HG03103 (cell line): ENCODE measurements around the gene AMOTL1.
"Not testable (repeated sequence)": the region's sequence is repeated elsewhere in the genome, so short reads cannot be mapped to it uniquely, and the experiment has no call there.

ENCODE experiments used
- ATAC-seq: cut with Tn5 transposase; IDR thresholded peaks from one replicate; pipeline ENCODE4 v1.9.1; 2021; ENCODE audit warnings: low read depth; ENCODE audit not compliant: unreplicated experiment

AMOTL1 gene

DNA sequence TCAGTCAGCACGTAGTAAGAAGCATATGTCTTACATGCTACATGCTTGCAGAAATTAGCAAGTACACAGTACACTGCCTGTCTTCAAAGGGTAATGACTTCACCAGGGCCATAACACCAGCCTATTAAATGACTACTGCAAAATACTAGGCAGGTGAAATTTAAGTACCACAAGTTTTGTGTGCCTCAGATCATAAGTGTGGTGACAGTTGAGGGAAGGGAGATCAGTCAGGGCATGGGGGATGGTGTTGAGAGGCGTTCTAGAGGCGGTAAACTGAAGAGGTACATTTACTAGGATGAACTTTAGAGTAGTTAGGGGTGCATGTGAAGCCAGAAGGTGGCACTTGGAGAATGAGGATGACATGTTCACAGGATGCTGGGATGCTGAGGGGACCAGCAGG lies 22.0 kb downstream of the AMOTL1 start:
- ATAC-seq = no peak

DNA sequence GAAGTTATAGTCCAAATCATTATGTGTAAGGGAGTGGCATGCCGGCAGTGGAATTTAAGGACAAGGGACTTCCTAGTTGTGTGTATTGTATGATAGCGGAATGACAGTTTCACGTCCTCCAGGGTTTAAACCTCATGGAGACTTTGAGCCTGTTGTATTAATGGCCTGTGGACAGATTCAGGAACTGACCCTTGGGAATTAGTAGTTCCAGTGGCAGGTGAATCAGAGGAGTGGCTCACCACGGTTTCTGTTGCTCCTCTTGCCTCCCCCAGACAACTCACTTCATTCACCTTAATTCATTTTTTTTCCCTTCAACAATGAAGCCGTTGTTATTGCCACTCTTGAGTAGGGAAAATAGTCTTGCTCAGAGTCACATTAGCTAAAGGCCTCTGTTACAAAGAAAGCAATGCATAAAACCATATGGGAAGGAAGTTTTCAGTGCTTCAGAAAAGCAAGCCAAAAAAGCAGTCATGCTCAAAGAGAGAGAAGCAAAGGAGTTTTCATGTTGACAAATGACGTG lies 22.6 kb downstream of the AMOTL1 start:
- no peak for ATAC-seq

DNA sequence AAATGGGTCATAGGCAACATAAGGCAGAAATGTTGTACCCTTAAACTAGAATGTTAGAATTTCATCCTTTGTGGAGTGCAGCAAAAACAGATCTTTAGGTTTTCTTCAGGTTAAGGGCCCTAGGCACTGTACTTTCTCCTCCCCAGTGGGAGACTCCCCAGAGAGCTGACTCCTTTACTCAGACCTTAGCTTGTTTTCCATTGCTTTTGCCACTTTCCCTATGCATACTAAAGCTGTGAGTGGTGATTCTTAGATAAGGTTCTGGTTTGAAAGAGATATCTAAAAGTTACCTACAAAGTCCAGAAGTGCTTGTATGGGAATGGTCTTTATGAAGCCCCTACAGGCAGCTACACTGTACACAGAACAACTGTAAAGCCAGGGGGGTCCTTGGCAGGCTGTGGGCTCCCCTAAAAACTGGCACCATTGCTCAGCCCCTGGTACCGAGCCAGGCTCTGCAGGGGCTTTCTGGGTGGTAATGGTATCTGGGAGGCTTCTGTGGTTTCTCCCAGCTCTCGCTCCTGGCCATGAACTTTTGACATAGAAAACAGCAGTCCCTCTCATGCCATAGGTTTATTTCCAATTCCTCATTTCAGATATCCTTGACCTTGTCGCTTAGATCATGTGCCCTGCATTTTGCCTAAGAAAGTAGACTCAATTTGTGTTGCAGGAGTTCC lies 23.2 kb downstream of the AMOTL1 start:
- ATAC-seq = no peak

DNA sequence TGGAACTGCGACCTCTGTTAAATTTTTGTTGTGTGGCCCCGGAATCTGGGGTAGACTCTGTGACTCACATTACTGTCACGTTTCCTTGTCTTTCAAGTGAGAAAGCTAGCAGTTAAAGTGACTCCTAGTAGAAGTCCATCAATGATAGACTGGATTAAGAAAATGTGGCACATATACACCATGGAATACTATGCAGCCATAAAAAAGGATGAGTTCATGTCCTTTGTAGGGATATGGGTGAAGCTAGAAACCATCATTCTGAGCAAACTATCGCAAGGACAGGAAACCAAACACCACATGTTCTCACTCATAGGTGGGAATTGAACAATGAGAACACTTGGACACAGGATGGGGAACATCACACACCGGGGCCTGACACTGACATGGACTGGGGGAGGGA lies 23.8 kb downstream of the AMOTL1 start:
- ATAC-seq = not testable (repeated sequence)

DNA sequence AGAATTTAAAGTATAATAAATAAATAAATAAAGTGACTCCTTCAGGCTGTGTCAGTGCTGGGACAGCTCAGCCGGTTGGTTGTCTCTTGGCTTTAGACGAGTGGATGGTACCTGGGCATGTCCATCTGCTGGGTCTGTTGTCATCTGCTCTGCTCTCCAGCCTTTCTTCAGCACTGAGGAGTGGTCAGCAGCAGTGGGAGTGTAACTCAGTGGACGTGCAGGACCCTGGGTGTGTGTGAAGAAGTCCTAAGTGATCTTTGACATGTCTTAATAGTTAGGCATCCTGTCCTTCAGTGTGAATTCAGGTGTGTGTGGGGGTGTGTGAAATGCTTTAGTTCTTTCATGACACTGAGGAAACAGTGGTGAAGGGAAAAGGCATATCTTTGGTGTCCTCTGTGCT lies 24.3 kb downstream of the AMOTL1 start:
- no peak for ATAC-seq

DNA sequence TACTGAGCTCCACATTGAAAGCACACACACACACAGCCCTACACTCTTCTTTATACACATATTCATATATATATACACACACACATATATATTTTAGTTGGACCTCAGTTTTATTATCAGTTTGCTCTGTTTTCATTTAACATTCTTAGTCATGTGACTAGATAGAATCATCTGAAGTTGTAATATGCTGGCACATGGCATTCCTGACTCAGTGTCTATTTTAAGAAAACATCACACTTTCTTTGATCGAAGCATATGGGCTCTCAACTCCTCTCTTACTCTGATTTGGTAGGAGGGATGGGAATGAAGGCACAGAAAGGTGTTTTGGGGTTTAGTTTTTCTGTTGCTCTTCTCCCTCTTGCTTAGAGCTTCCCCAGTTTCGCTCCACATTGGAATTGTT lies 24.8 kb downstream of the AMOTL1 start:
- ATAC-seq = no peak

DNA sequence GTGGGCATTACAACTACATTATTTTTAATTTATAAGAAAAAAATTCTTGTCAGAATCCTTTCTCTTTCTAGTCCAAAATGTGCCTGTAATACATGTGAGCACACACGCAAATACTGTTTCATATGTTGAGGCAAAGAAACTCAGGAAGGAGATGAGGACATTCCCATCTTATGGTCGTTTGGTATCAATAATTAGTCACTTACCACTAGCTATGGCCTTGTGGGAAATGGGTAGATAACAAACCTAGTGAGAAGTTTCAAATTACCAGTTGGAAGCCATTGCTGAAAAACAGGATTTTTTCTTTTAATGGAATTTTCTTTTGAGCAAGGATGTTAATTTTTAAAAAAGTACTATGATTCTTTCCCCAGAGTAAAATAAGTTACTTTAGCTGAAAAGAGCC lies 25.7 kb downstream of the AMOTL1 start:
- ATAC-seq = no peak

DNA sequence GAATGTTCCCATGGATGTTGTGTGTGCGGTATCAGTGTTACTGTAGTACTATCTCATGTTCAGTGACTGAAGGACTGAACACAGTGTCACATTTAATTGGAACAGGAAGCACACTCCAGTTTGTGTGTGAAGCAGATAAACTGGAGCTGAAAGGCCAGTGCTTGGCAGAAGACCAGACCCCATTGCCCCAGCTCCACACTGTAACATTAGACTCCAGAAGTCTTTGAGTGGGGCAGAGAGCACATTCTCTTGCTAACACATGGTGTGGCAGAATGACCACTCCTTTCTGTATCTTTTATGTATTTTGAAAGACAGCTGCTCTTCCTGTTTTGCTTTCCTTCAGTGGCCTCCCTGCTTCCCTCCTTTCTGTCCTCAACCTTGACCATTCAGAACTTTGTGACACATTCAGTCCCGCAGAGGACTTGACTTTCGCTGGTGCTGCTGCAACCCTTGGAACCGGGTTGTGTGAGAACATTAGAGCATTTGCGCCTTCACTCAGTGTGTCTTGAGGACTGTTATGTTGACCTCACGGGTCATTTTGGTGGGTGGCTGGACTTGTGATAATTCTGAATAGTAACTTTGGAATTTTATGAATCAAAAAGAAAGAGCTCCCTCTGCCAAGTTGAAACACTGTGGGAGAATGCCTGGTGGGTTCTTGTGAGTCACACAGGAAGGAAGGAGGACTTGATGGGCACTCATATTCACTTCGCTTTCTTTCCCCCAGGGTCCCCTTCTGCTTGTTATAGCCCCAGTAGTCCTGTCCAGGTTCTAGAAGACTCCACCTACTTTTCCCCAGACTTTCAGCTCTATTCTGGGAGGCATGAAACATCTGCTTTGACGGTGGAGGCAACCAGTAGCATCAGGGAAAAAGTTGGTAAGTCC lies 26.4 kb downstream of the AMOTL1 start:
- no peak for ATAC-seq

DNA sequence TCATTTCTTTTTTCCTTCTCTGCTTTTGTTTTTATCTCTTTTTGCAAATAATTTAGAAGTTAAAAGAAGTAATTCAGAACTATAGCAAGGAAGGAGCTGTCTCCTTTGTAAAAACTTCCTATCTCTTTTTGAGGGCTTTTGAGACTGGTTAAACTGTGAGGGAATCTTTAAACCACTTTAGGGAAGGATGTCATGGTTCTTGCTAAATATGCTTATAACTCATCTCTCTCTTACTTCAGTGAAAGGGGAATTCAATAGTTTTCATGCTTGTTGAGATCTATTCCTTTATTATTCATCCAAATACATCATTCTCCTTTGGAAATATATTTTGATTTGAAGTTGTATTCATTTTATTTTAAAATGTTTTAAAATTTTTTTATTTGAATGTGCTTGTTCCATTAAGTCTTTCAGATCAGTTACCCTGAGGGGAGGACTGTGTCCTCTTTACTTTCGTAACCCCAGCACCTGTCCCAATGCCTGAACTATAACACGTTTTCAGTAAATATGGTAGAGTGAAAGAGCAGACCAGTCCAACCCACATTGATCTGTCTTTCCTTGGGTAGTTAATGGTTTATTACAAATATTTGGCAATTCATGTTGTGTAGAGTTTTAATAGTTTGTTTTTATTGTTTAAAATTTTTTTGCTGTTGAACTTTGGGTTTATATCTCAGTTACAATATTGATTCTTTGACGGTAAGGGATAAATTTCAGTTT lies 27.5 kb downstream of the AMOTL1 start:
- no peak for ATAC-seq

DNA sequence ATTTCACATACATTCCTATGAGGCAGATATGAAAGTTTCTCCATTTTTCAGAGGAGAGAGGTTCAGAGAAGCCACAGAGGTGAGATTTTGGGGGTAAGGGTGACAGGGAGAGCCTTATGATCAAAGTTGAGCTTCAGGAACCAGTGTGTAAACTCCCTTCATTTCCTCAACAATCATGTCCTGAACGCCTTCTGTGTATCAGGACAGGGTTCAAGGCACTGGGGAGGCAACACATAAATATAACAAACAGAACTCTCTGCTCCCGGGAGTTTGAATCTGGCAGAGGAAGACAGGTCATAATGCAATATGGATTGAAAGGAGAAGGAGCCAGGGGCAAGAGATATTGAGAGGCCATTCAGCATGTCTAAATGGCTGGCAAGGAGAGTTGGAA lies 28.0 kb downstream of the AMOTL1 start:
- ATAC-seq = no peak

DNA sequence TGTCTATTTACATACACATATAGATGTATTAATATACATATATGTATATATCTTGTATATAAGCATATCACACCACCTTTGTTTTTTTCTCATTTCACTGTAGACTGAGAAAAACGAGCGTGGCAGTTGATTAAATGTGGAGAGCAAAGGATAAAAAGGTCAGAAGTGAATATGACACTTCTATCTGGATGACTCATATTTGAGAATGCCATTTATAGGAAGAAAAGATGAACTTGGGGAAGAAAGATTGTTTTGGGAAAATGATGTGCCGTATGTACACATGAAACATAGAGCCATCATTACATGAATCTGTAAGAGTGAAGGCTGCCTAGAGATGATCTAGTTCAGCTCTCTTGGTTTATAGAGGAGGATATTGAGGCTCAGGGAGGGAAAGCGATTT lies 28.7 kb downstream of the AMOTL1 start:
- no peak for ATAC-seq

DNA sequence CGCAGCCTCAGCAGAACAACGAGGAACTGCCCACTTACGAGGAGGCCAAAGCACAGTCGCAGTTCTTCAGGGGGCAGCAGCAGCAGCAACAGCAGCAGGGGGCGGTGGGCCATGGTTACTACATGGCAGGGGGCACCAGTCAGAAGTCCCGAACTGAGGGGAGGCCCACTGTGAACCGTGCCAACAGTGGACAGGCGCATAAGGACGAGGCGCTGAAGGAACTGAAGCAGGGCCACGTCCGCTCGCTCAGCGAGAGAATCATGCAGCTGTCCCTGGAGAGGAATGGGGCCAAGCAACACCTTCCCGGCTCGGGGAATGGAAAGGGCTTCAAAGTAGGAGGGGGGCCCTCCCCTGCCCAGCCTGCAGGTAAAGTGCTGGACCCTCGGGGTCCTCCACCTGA lies 31.6 kb downstream of the AMOTL1 start:
- ATAC-seq = no peak

DNA sequence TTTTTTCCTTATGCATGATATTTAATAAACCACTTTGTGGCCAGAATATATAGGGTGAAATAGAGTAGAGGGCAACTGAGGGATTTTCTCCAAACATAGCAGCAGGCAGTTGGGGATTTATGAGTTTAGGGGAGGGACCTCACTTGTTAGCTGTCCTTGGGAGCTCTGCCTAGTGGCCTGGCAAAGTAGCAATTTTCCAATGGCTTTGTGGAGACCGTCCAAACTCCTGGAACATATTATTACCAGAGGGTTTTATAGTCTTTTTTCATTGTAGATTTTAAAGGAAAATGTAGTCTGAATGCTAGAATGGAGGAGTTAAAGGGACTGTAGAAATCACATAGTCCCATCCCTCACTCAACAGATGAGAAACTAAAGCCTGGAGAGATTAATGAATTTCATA lies 32.3 kb downstream of the AMOTL1 start:
- no peak for ATAC-seq

DNA sequence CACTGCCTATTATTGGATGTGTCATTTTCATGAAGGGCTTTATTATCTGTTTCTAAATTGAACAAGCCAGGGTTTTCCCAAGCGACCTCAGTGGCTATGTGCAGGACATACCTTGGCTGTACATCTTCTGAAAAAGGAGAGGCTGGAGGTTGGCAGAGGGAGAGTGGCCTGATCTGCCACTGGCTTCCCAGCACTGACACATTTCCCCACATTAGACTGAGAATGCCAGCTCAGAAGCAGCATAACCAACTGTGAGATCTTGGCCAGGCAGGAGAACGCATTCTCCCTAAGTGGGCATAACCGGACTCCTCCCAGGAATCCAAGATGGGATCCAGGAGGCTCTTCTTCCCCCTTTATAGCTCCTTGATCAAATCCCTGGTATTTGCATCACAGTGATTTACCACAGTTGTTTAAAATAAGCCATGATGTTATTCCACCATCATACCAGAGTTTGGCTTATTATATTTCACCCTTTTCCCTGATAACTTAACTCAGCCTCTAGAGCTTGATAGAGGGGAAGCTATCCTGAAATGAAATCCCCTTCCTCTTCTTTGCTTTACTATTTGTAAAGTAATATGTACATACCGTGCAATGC lies 33.8 kb downstream of the AMOTL1 start:
- ATAC-seq = no peak

DNA sequence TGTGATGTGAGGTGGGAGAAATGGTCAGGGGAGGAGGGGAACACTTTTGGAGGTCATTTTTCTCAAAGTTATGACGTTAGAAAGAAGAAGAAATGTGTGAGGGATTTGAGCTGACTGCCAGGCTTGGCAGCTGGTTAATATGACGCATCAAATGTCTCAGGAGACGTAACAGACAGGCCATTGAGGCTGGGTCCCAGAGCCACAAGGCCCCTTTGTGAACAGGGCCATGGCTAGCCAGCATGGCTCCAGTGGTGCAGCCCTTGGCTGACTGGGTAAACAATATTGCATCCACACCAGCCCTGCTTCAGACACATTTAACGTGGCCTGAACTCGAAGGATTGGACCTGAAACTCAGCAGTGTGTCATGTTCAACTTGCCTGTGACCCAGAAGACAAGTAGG lies 34.3 kb downstream of the AMOTL1 start:
- no peak for ATAC-seq

DNA sequence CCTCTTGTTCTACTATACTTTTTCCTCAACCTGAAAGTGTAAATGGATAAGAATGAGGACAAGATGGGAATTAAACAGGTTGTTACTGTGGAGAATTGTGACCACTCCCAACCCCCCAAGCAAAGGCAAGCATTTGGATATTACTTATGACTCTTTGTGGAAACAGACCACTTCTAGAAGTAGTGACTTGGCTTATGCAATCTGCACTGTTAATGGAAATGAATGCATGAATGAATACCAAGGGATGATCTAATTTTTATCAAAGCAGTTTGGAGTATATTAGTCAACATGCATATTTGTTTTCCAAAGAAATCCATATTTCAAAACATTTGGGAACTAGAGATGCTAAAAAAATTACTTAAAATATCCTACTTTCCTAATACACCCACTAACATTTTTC lies 35.3 kb downstream of the AMOTL1 start:
- no peak for ATAC-seq

DNA sequence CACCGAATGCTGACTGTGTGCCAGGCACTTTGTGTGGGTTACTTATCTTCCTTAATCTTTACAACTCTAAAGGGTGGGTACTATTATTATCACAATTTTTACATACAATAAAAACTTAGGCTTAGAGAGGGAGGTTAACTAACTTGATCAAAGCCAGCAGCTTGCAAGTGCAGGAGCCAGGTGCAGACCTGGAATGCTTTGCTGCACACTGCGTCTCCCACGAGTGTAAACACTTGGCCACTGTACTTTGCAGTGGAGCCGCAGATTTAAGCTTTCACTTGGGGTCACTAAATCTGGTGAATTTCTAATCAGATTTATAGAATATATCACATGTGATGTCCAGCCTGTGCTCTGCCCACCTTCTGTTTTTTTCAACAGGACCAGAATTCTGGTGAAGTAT lies 36.7 kb downstream of the AMOTL1 start:
- ATAC-seq = no peak

DNA sequence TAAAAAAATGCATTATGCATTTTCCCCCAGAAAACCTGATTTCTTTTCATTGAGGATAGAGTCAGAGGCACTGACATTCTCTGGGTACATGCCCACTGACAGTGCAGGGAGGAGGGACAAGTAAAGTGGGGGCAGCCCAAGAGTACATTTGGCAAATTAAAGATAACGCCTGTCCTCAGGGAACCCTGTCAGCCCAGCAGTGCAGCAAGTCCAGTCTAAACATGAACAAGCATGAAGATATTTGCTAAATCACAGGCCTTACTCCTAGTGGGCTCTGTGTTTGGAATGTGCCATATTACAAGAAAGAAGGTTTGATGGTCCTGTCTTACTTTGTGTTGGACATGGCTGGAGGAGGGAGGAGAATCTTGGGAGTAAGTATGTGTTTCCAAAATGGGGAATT lies 37.9 kb downstream of the AMOTL1 start:
- ATAC-seq = no peak

DNA sequence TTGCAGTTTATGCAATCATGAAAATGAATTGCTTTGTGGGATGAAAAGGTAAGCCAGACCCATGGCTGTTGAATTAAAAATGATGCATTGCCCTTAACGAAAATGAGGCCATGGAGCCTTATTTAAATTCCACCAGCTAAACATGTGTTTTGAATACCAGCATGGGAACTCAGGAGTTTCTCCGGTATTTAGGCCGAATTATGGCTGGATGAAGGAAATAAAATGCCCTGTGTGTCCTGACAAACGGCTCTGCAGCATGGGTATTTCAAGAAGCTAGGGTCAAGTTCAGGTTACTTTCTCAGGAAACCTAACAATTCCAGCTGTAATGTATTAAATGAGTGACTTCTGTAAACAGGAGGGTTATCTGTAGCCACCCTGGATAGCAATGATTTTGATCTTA lies 38.3 kb downstream of the AMOTL1 start:
- no peak for ATAC-seq

DNA sequence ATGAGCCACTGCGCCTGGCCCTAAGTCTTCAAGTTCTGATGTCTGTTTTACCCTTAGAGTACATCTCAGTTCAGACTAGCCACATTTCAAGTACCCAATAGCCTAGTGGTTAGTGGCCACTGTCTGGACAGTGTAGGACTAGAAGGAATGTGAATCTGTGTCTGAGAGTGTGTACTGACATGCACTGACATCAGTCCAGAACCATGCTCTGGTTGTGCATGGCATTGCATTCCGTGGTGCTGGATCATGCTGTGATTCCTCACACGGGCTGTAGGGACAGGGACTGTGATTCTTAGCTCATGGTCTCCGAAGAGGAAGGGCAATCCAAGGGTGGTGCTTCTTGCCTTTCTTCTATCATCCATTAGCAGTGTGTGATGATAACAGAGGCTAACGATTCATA lies 41.1 kb downstream of the AMOTL1 start:
- no peak for ATAC-seq
